MM.1S (cell line): ENCODE measurements around the gene PUM1.

Experiments
- DNase-seq: peaks from one replicate; pipeline ENCODE4 v3.0.0-alpha.2; 2015
- H2AFZ ChIP-seq: fragments of 300-600 bp; sonication (generic); 2 replicates; pipeline ENCODE4 v1.6.0; 2016; ENCODE audit warnings: antibody characterized with exemption, low read length
- H3F3A ChIP-seq: fragments of 300-600 bp; sonication (generic); 2 replicates; pipeline ENCODE4 v1.6.1; 2016; ENCODE audit warnings: mild to moderate bottlenecking, antibody characterized with exemption, low read length, moderate library complexity, mixed read lengths; ENCODE audit not compliant: insufficient read depth
- H3K27ac ChIP-seq: fragments of 300-600 bp; sonication (generic); 2 replicates; pipeline ENCODE4 v1.5.1; 2016; ENCODE audit warnings: mild to moderate bottlenecking, low read length
- H3K27me3 ChIP-seq: fragments of 300-600 bp; sonication (generic); replicated peaks from 2 replicates; pipeline ENCODE4 v1.6.0; 2016; ENCODE audit warnings: low read length; ENCODE audit not compliant: insufficient read depth
- H3K36me3 ChIP-seq: fragments of 300-600 bp; sonication (generic); replicated peaks from 2 replicates; pipeline ENCODE4 v1.6.1; 2016; ENCODE audit warnings: mild to moderate bottlenecking, low read length, mixed read lengths; ENCODE audit not compliant: insufficient read depth
- H3K4me1 ChIP-seq: fragments of 300-600 bp; sonication (generic); 2 replicates; pipeline ENCODE4 v1.6.1; 2016; ENCODE audit warnings: low read length, mixed read lengths
- H3K4me2 ChIP-seq: fragments of 300-600 bp; sonication (generic); 2 replicates; pipeline ENCODE4 v1.6.0; 2016; ENCODE audit warnings: low read depth, low read length
- H3K4me3 ChIP-seq: fragments of 300-600 bp; sonication (generic); 2 replicates; pipeline ENCODE4 v1.5.1; 2016; ENCODE audit warnings: low read length, mixed read lengths
- H3K79me2 ChIP-seq: fragments of 300-600 bp; sonication (generic); 2 replicates; pipeline ENCODE4 v1.6.1; 2016; ENCODE audit warnings: mixed run types, low read length, mixed read lengths
- H3K9ac ChIP-seq: fragments of 300-600 bp; sonication (generic); 2 replicates; pipeline ENCODE4 v1.6.1; 2016; ENCODE audit warnings: low read length, mixed read lengths
- H3K9me2 ChIP-seq: fragments of 300-600 bp; sonication (generic); replicated peaks from 2 replicates; pipeline ENCODE4 v1.6.1; 2016; ENCODE audit warnings: mild to moderate bottlenecking, low read length, mixed read lengths; ENCODE audit not compliant: insufficient read depth
- H3K9me3 ChIP-seq: fragments of 300-600 bp; sonication (generic); replicated peaks from 2 replicates; pipeline ENCODE4 v1.6.1; 2016; ENCODE audit warnings: mild to moderate bottlenecking, low read length, mixed read lengths; ENCODE audit not compliant: insufficient read depth
- H4K20me1 ChIP-seq: fragments of 300-600 bp; sonication (generic); 2 replicates; pipeline ENCODE4 v1.6.1; 2016; ENCODE audit warnings: mild to moderate bottlenecking, low read length, moderate library complexity, mixed read lengths; ENCODE audit not compliant: insufficient read depth
- EZH2 ChIP-seq: fragments of 300-600 bp; sonication (generic); optimal IDR thresholded peaks from 2 replicates; pipeline ENCODE3; 2017; ENCODE audit warnings: low read depth, mild to moderate bottlenecking, antibody characterized with exemption, low read length, mixed read lengths
- EZH2phosphoT487 ChIP-seq: fragments of 300-600 bp; sonication (generic); IDR thresholded peaks from 2 replicates; pipeline ENCODE4 v1.6.1; 2018; ENCODE audit warnings: antibody characterized with exemption, low read length
- TF ChIP-seq, protein P1 (sequence below): fragments of 300-600 bp; sonication (generic); IDR thresholded peaks from 2 replicates; pipeline ENCODE4 v1.5.1; 2016; ENCODE audit warnings: antibody characterized with exemption, low read length, mixed read lengths

PUM1 gene

GRCh38 chr1:31013187-31013864 lies 52.2 kb downstream of the PUM1 start:
- Histone ChIP-seq H3K4me1 (peaks cover 9% of the 10 kb centered on the region; the same call in 1 of the 2 replicates), H3K79me2 (peaks cover 99% of the 10 kb centered on the region), H3K27me3 (no peaks in the 10 kb centered on the region), H3K4me3 (no peak overlapping the region), H3K9ac (no peak overlapping the region), H2AFZ (no peak overlapping the region), H3K4me2 (no peak overlapping the region), H3F3A (no peaks in the 10 kb centered on the region), H3K9me3 (no peaks in the 10 kb centered on the region), H4K20me1 (peaks cover 70% of the 10 kb centered on the region), H3K9me2 (no peaks in the 10 kb centered on the region), H3K36me3 (no peaks in the 10 kb centered on the region), H3K27ac (no peak overlapping the region; the same call in 1 of the 2 replicates)
- no peak for TF ChIP-seq EZH2
- TF ChIP-seq, protein P1, sequence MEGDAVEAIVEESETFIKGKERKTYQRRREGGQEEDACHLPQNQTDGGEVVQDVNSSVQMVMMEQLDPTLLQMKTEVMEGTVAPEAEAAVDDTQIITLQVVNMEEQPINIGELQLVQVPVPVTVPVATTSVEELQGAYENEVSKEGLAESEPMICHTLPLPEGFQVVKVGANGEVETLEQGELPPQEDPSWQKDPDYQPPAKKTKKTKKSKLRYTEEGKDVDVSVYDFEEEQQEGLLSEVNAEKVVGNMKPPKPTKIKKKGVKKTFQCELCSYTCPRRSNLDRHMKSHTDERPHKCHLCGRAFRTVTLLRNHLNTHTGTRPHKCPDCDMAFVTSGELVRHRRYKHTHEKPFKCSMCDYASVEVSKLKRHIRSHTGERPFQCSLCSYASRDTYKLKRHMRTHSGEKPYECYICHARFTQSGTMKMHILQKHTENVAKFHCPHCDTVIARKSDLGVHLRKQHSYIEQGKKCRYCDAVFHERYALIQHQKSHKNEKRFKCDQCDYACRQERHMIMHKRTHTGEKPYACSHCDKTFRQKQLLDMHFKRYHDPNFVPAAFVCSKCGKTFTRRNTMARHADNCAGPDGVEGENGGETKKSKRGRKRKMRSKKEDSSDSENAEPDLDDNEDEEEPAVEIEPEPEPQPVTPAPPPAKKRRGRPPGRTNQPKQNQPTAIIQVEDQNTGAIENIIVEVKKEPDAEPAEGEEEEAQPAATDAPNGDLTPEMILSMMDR: no peak
- TF ChIP-seq EZH2phosphoT487: no peak
- DNase-seq: no peak

DNA sequence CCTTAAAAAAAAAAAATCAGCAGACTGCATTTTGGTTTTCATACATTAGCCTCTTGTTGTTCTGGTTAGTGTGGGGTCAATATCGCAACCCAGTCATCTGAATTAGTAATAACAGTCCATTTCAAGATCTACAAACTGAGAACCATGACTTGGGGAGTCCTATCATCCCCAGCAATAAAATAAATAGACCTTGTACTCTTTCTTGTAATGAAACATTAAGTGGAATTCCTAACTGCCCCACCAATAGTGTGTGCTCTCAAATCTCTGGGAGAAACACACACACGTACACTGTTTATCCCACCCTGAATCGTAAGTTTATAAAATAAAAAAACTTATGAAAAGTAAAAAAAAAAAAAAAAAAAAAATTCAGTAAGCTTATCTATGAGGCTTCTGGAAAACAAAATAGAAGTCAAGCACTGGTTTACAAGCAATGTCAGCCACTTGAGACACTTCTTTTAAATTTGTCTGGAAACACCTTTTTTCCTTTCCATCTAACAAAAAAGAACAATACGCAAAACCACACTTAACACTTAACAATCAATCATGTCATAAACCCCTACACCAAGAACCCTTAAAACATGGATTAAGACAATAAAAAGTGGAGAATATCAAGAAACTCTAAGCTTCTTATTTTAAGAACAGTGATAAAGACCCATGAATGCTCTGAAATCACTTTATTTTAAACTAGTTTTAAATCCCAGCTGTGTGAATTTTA lies 53.1 kb downstream of the PUM1 start:
- peaks cover 73% of the 10 kb centered on the region for H4K20me1 ChIP-seq
- H3K4me1 ChIP-seq: peaks cover 9% of the 10 kb centered on the region; the same call in 1 of the 2 replicates
- H2AFZ ChIP-seq: no peak overlapping the region
- no peaks in the 10 kb centered on the region for H3K9me2 ChIP-seq
- no peak for DNase-seq
- H3K4me3 ChIP-seq: no peak overlapping the region
- TF ChIP-seq EZH2phosphoT487: no peak
- TF ChIP-seq, protein P1: no peak
- TF ChIP-seq EZH2: no peak
- H3K36me3 ChIP-seq: no peaks in the 10 kb centered on the region
- no peak overlapping the region for H3K27ac ChIP-seq
- H3F3A ChIP-seq: no peaks in the 10 kb centered on the region
- no peak overlapping the region for H3K4me2 ChIP-seq
- no peaks in the 10 kb centered on the region for H3K9me3 ChIP-seq
- H3K27me3 ChIP-seq: no peaks in the 10 kb centered on the region
- peaks cover 99% of the 10 kb centered on the region for H3K79me2 ChIP-seq
- H3K9ac ChIP-seq: no peak overlapping the region

DNA sequence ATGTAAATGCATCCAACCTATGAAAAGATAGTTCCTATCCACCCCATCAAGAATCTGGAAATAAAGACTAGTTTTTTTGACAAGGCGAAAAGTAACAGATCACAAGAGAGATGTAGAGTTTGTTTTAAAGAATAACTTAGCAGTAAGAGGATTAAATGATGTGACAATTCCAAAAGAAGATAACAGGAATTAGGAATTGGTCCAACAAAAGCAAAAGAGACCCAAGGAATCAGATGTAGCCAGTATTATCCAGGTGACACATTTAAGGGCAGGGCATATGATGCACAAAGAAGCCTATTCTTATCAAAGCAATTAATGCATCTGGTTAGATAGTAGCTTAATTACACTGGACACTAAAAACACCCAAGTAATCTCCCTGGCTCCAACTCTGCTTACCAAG lies 53.8 kb downstream of the PUM1 start:
- Histone ChIP-seq H3F3A (no peaks in the 10 kb centered on the region), H3K4me2 (no peak overlapping the region), H3K79me2 (peaks cover 99% of the 10 kb centered on the region), H3K9me3 (no peaks in the 10 kb centered on the region), H4K20me1 (peaks cover 72% of the 10 kb centered on the region), H3K36me3 (no peaks in the 10 kb centered on the region), H2AFZ (no peak overlapping the region), H3K4me1 (peaks cover 9% of the 10 kb centered on the region; the same call in 1 of the 2 replicates), H3K27ac (no peak overlapping the region), H3K27me3 (no peaks in the 10 kb centered on the region), H3K9ac (no peak overlapping the region), H3K9me2 (no peaks in the 10 kb centered on the region), H3K4me3 (no peak overlapping the region)
- DNase-seq: no peak
- TF ChIP-seq, protein P1: no peak
- no peak for TF ChIP-seq EZH2
- TF ChIP-seq EZH2phosphoT487: no peak
